IMR-90 (cell line): ENCODE measurements around the gene RTN3. TPM values are rescaled to one million over a fixed set of nuclear protein-coding genes. Genes with fewer than 3 reads are reported as not detected.

Experiments
- ATAC-seq: fragments of 200-7000 bp; cut with Tn5 transposase; 2 replicates; pipeline ENCODE4 v1.9.1; 2020; ENCODE audit warnings: low read depth, mild to moderate bottlenecking, moderate library complexity
- BruUV-seq: library from RNA; stranded (reverse); fragments of 400-500 nt; replicated peaks from 2 replicates; lab custom pipeline; 2021; lab: Mats Ljungman, UMichigan
- CTCF ChIA-PET: fragments of 300-600 bp; formaldehyde crosslinking; extraction: SDS; loops from one replicate; lab custom pipeline; 2021; ENCODE audit warnings: antibody characterized with exemption; lab: Yijun Ruan, JAX
- POLR2A ChIA-PET: fragments of 300-600 bp; sonication (Branson Sonifier 250); formaldehyde crosslinking; loops from one replicate; lab custom pipeline; 2022; ENCODE audit warnings: antibody characterized with exemption; ENCODE audit not compliant: unreplicated experiment; lab: Charles Lee
- DNase-seq: peaks from one replicate; pipeline ENCODE4 v3.0.0; 2013
- H2AFZ ChIP-seq: replicated peaks from 2 replicates; pipeline ENCODE3; 2013; ENCODE audit warnings: low read length, mild to moderate bottlenecking; ENCODE audit not compliant: poor library complexity
- H2AK5ac ChIP-seq: 2 replicates; pipeline ENCODE4 v1.6.1; 2013; ENCODE audit warnings: low read depth, low read length, inconsistent platforms
- H2AK9ac ChIP-seq: replicated peaks from 2 replicates; pipeline ENCODE3; 2013; ENCODE audit warnings: mild to moderate bottlenecking, low read depth, low read length, moderate library complexity; ENCODE audit not compliant: poor library complexity
- H2BK120ac ChIP-seq: 2 replicates; pipeline ENCODE4 v1.6.1; 2013; ENCODE audit warnings: low read depth, low read length, inconsistent platforms
- H2BK15ac ChIP-seq: 3 replicates; pipeline ENCODE4 v1.6.1; 2013; ENCODE audit warnings: low read depth, low read length, inconsistent platforms
- H2BK20ac ChIP-seq: 2 replicates; pipeline ENCODE4 v1.6.1; 2013; ENCODE audit warnings: low read depth, mild to moderate bottlenecking, inconsistent platforms, low read length, moderate library complexity
- H2BK5ac ChIP-seq: 2 replicates; pipeline ENCODE4 v1.6.1; 2013; ENCODE audit warnings: mild to moderate bottlenecking, low read depth, low read length, inconsistent platforms; ENCODE audit not compliant: poor library complexity, severe bottlenecking
- H3K14ac ChIP-seq: replicated peaks from 2 replicates; pipeline ENCODE4 v1.6.1; 2013; ENCODE audit warnings: low read depth, low read length, inconsistent platforms
- H3K18ac ChIP-seq: 2 replicates; pipeline ENCODE4 v1.6.1; 2013; ENCODE audit warnings: low read depth, low read length, control low read depth
- H3K23ac ChIP-seq: 2 replicates; pipeline ENCODE4 v1.6.1; 2013; ENCODE audit warnings: low read depth, low read length, inconsistent platforms
- H3K27ac ChIP-seq: 2 replicates; pipeline ENCODE4 v1.5.1; 2013; ENCODE audit warnings: mild to moderate bottlenecking, control low read depth, low read length; ENCODE audit not compliant: insufficient read depth
- H3K27me3 ChIP-seq: 2 replicates; pipeline ENCODE4 v1.6.1; 2013; ENCODE audit warnings: low read length; ENCODE audit not compliant: control insufficient read depth, insufficient read depth
- H3K36me3 ChIP-seq: 2 replicates; pipeline ENCODE4 v1.6.1; 2013; ENCODE audit warnings: low read length, mixed read lengths; ENCODE audit not compliant: control insufficient read depth, insufficient read depth
- H3K4ac ChIP-seq: 2 replicates; pipeline ENCODE4 v1.6.1; 2013; ENCODE audit warnings: low read depth, low read length, inconsistent platforms
- H3K4me1 ChIP-seq: 2 replicates; pipeline ENCODE4 v1.6.1; 2013; ENCODE audit warnings: low read length, mixed read lengths; ENCODE audit not compliant: control insufficient read depth, insufficient read depth
- H3K4me2 ChIP-seq: 2 replicates; pipeline ENCODE4 v1.6.1; 2013; ENCODE audit warnings: low read depth, mild to moderate bottlenecking, control low read depth, low read length, moderate library complexity
- H3K4me3 ChIP-seq: 2 replicates; pipeline ENCODE4 v1.5.1; 2013; ENCODE audit warnings: low read depth, mild to moderate bottlenecking, control low read depth, low read length, moderate library complexity; ENCODE audit not compliant: insufficient read depth
- H3K56ac ChIP-seq: 2 replicates; pipeline ENCODE4 v1.6.1; 2013; ENCODE audit warnings: low read length, inconsistent platforms; ENCODE audit not compliant: insufficient read depth; ENCODE audit errors: extremely low read depth
- H3K79me1 ChIP-seq, 2 experiments: 2 replicates each; pipeline ENCODE4 v1.6.1; 2013; ENCODE audit warnings: low read length in 2 of 2, inconsistent platforms in 1 of 2, low read depth in 1 of 2
- H3K9ac ChIP-seq: 2 replicates; pipeline ENCODE4 v1.6.1; 2013; ENCODE audit warnings: low read depth, low read length, control low read depth
- H3K9me1 ChIP-seq: 2 replicates; pipeline ENCODE4 v1.6.1; 2013; ENCODE audit warnings: low read length, inconsistent platforms; ENCODE audit not compliant: insufficient read depth
- H3K9me3 ChIP-seq: 2 replicates; pipeline ENCODE4 v1.6.1; 2013; ENCODE audit warnings: low read length; ENCODE audit not compliant: control insufficient read depth, insufficient read depth
- H4K20me1 ChIP-seq: 2 replicates; pipeline ENCODE4 v1.6.1; 2013; ENCODE audit warnings: low read length, inconsistent platforms; ENCODE audit not compliant: insufficient read depth
- H4K5ac ChIP-seq: 2 replicates; pipeline ENCODE4 v1.6.1; 2013; ENCODE audit warnings: mild to moderate bottlenecking, low read depth, low read length, control low read depth
- H4K8ac ChIP-seq, 2 experiments: 2 replicates each; pipeline ENCODE4 v1.6.1; 2013; ENCODE audit warnings: low read depth in 2 of 2, low read length in 2 of 2, control low read depth in 1 of 2, inconsistent platforms in 1 of 2
- H4K91ac ChIP-seq: 2 replicates; pipeline ENCODE4 v1.6.1; 2013; ENCODE audit warnings: low read depth, low read length, inconsistent platforms; ENCODE audit not compliant: insufficient read depth
- BHLHE40 ChIP-seq: fragments of 150-350 bp; IDR thresholded peaks from 2 replicates; pipeline ENCODE4 v1.6.1; 2016; ENCODE audit warnings: mild to moderate bottlenecking, low read depth, low read length
- CEBPB ChIP-seq: IDR thresholded peaks from 2 replicates; pipeline ENCODE4 v1.6.1; 2012; ENCODE audit warnings: low read depth, low read length, improper control_type of control experiment
- CHD1 ChIP-seq: IDR thresholded peaks from 2 replicates; pipeline ENCODE4 v1.6.1; 2012; ENCODE audit warnings: low read depth, low read length, improper control_type of control experiment
- MAFK ChIP-seq: IDR thresholded peaks from 2 replicates; pipeline ENCODE4 v1.6.1; 2012; ENCODE audit warnings: low read depth, low read length, improper control_type of control experiment
- MAZ ChIP-seq: IDR thresholded peaks from 2 replicates; pipeline ENCODE4 v1.6.1; 2012; ENCODE audit warnings: low read depth, mild to moderate bottlenecking, low read length, improper control_type of control experiment, moderate library complexity, borderline replicate concordance
- RAD21 ChIP-seq: IDR thresholded peaks from 2 replicates; pipeline ENCODE4 v1.6.1; 2012; ENCODE audit warnings: low read length, improper control_type of control experiment
- RFX5 ChIP-seq: IDR thresholded peaks from 2 replicates; pipeline ENCODE4 v1.8.0; 2012; ENCODE audit warnings: low read depth, mild to moderate bottlenecking, low read length, moderate library complexity
- WGBS, 2 experiments: methylation state at CpG; one replicate each; pipeline versions ENCODE4 v1.1.5 to v1.1.7; 2013; ENCODE audit warnings: missing lambda C conversion rate in 2 of 2; ENCODE audit not compliant: insufficient read length in 1 of 2; ENCODE audit errors: extremely low coverage in 2 of 2; 5-methylcytosine and 5-hydroxymethylcytosine counted together
- dilution Hi-C: fragments of 300-500 bp; cut with HindIII; formaldehyde crosslinking; loops from one replicate; pipeline ENCODE4 v1.14.3; 2018; ENCODE audit warnings: low sequenced_read_pairs; ENCODE audit not compliant: unreplicated experiment
- in situ Hi-C: fragments of 300-500 bp; cut with MboI; formaldehyde crosslinking; loops from 3 replicates; pipeline ENCODE4 v1.14.3; 2019; ENCODE audit warnings: low sequenced_read_pairs, inconsistent platforms, mixed read lengths
- intact Hi-C: fragments of 100-400 bp; cut with micrococcal nuclease; formaldehyde crosslinking; loops from 2 replicates; pipeline ENCODE4 v1.10.0; 2022
- polyA plus RNA-seq, 3 experiments: library from polyadenylated mRNA; depleted of rRNA; stranded (reverse); fragments of >200 nt; gene quantifications; 2 replicates each; pipeline ENCODE4 v1.2.3, GENCODE V29; 2012; ENCODE audit warnings: low replicate concordance in 1 of 3
- total RNA-seq: library from RNA; depleted of rRNA; stranded (reverse); fragments of >200 nt; gene quantifications from 2 replicates; pipeline ENCODE4 v1.2.3, GENCODE V29; 2012
- TF ChIP-seq, protein P1 (sequence below): conservative IDR thresholded peaks from 2 replicates; pipeline ENCODE4 v1.5.1; 2012; ENCODE audit warnings: mild to moderate bottlenecking, low read depth, low read length, improper control_type of control experiment

The RTN3 gene
- total and polyA plus RNA-seq, 2 of the 4 experiments (the other 2 are of a cell fraction), result 31.2 to 64.6 TPM

- no peaks in the 10 kb centered on the region for H3K9me1 ChIP-seq
- no peak overlapping the region for H3K23ac ChIP-seq
- peaks cover 5% of the 10 kb centered on the region; the same call in 1 of the 2 replicates for H3K4me1 ChIP-seq
- in situ Hi-C loops (loop anchor here (10.0 kb wide), 1 partner anchor 184 kb away; no protein-coding TSS in a partner anchor), intact Hi-C loops (no loop called here), dilution Hi-C loops (no loop called here)
- H3K4ac ChIP-seq, result no peak overlapping the region
- 81% methylated on average over 4 of the region's 10 CpGs; no CpG with 5 or more reads in 1 of the 2 experiments for WGBS, 2 experiments
- no peaks in the 10 kb centered on the region for H3K9me3 ChIP-seq
- ChIA-PET CTCF (interaction anchor here (1.1 kb wide), 1 partner anchor 185 kb away, joined by 3 read pairs; no protein-coding TSS in a partner anchor), POLR2A (no interaction called here)
- no peak overlapping the region for H3K14ac ChIP-seq
- no TSS peak for BruUV-seq
- H3K18ac ChIP-seq, result no peak overlapping the region
- no peak overlapping the region for H4K91ac ChIP-seq
- H3K56ac ChIP-seq, result no peak overlapping the region
- no peak overlapping the region for H2BK20ac ChIP-seq
- H3K79me1 ChIP-seq, result peaks cover 11 to 39% of the 10 kb centered on the region in 2 experiments
- H3K36me3 ChIP-seq, result peaks cover 44% of the 10 kb centered on the region
- H4K5ac ChIP-seq, result no peak overlapping the region
- TF ChIP-seq RAD21, result no peak
- TF ChIP-seq CEBPB, result no peak
- no peak for TF ChIP-seq MAFK
- TF ChIP-seq, protein P1, sequence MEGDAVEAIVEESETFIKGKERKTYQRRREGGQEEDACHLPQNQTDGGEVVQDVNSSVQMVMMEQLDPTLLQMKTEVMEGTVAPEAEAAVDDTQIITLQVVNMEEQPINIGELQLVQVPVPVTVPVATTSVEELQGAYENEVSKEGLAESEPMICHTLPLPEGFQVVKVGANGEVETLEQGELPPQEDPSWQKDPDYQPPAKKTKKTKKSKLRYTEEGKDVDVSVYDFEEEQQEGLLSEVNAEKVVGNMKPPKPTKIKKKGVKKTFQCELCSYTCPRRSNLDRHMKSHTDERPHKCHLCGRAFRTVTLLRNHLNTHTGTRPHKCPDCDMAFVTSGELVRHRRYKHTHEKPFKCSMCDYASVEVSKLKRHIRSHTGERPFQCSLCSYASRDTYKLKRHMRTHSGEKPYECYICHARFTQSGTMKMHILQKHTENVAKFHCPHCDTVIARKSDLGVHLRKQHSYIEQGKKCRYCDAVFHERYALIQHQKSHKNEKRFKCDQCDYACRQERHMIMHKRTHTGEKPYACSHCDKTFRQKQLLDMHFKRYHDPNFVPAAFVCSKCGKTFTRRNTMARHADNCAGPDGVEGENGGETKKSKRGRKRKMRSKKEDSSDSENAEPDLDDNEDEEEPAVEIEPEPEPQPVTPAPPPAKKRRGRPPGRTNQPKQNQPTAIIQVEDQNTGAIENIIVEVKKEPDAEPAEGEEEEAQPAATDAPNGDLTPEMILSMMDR, result no peak
- TF ChIP-seq RFX5, result no peak
- no peak for TF ChIP-seq MAZ
- TF ChIP-seq BHLHE40, result no peak
- TF ChIP-seq CHD1, result no peak
- no peak for ATAC-seq
- no peak overlapping the region for H3K4me2 ChIP-seq
- H2BK120ac ChIP-seq, result no peak overlapping the region
- H4K20me1 ChIP-seq, result peaks cover 17% of the 10 kb centered on the region
- no peak overlapping the region for H3K9ac ChIP-seq
- no peak overlapping the region for H2AK5ac ChIP-seq
- H3K4me3 ChIP-seq, result no peak overlapping the region
- H2AFZ ChIP-seq, result no peak overlapping the region
- H2BK5ac ChIP-seq, result no peak overlapping the region
- H2BK15ac ChIP-seq, result no peak overlapping the region
- H2AK9ac ChIP-seq, result no peak overlapping the region
- no peaks in the 10 kb centered on the region for H3K27me3 ChIP-seq
- DNase-seq, result no peak
- H3K27ac ChIP-seq, result no peak overlapping the region
- H4K8ac ChIP-seq, result no peak overlapping the region
Observed at GRCh38 chr11:63761188-63761587, 79.9 kb downstream of the RTN3 start.
